Ovary (tissue), 3 donors: ENCODE results near the gene ACSS1.

Source experiments
- CTCF ChIP-seq, 3 donors: fragments of 450-650 bp in 2 of 3; fragments of 200-600 bp in 1 of 3; IDR thresholded peaks; one replicate each; pipeline versions ENCODE4 v1.5.1 to v1.8.0; 2016 to 2022; ENCODE audit warnings: antibody characterized with exemption in 3 of 3, mild to moderate bottlenecking in 1 of 3
- POLR2A ChIP-seq: fragments of 450-650 bp; IDR thresholded peaks from one replicate; pipeline ENCODE4 v1.6.1; 2017; ENCODE audit warnings: antibody characterized with exemption, mild to moderate bottlenecking, moderate library complexity
- donor health status: DM: no; HTN: no; CAD: no.

GRCh38 chr20:25023356-25023755 is 34.6 kb downstream of the ACSS1 start:
- no peak for TF ChIP-seq POLR2A
- TF ChIP-seq CTCF (IDR thresholded peaks at IDR 0.05): no peak
